ENCODE results near the gene MRPL54. TPM values are rescaled to one million over a fixed set of nuclear protein-coding genes. Genes with fewer than 3 reads are reported as not detected.

MRPL54 gene
- total RNA-seq, 2 experiments from 2014 or later, result 78.4 to 81.3 TPM

GRCh38 chr19:3775831-3776230 lies 13.3 kb downstream of the MRPL54 start:
- no peak overlapping the region for H3K27ac Mint-ChIP-seq
- no peak for DNase-seq
- peaks cover 1% of the 10 kb centered on the region for H3K36me3 Mint-ChIP-seq (ENCODE audit: low read depth)
- ChIA-PET POLR2A (no interaction called here), CTCF (interaction anchor here (0.6 kb wide), 1 partner anchor 13 kb away, joined by 3 read pairs; the partner anchor contains the start of gene MRPL54)
- no peaks in the 10 kb centered on the region for H3K27me3 Mint-ChIP-seq
- H3K9me3 Mint-ChIP-seq, result peaks cover 1% of the 10 kb centered on the region
- peaks cover 5% of the 10 kb centered on the region for H3K4me1 Mint-ChIP-seq
- H3K4me3 Mint-ChIP-seq, result no peak overlapping the region

GRCh38 chr19:3776479-3777040 lies 14.1 kb downstream of the MRPL54 start:
- H3K4me1 Mint-ChIP-seq, result peaks cover 11% of the 10 kb centered on the region
- no peak for DNase-seq
- H3K4me3 Mint-ChIP-seq, result no peak overlapping the region
- H3K9me3 Mint-ChIP-seq, result peaks cover 8% of the 10 kb centered on the region
- ChIA-PET CTCF (interaction anchor here (0.6 kb wide), 1 partner anchor 14 kb away, joined by 3 read pairs; the partner anchor contains the start of gene MRPL54), POLR2A (no interaction called here)
- peaks cover 8% of the 10 kb centered on the region for H3K36me3 Mint-ChIP-seq (ENCODE audit: low read depth)
- no peak overlapping the region for H3K27ac Mint-ChIP-seq
- no peaks in the 10 kb centered on the region for H3K27me3 Mint-ChIP-seq

GRCh38 chr19:3778104-3778867 lies 15.8 kb downstream of the MRPL54 start:
- Mint-ChIP-seq H3K27me3 (no peaks in the 10 kb centered on the region), H3K4me3 (no peak overlapping the region), H3K4me1 (peaks cover 9% of the 10 kb centered on the region), H3K9me3 (peaks cover 19% of the 10 kb centered on the region), H3K36me3 (ENCODE audit: low read depth) (peaks cover 22% of the 10 kb centered on the region), H3K27ac (no peak overlapping the region)
- no peak for DNase-seq
- CTCF ChIA-PET, result no interaction called here
- POLR2A ChIA-PET, result interaction anchor here (0.6 kb wide), 1 partner anchor 35 kb away, joined by 3 read pairs; no protein-coding TSS in a partner anchor

- peaks cover 25% of the 10 kb centered on the region for H3K36me3 Mint-ChIP-seq (ENCODE audit: low read depth)
- H3K9me3 Mint-ChIP-seq, result peaks cover 19% of the 10 kb centered on the region
- H3K27me3 Mint-ChIP-seq, result no peaks in the 10 kb centered on the region
- no peak overlapping the region for H3K4me3 Mint-ChIP-seq
- ChIA-PET POLR2A (no interaction called here), CTCF (interaction anchor here (1.2 kb wide), 1 partner anchor 43 kb away, joined by 3 read pairs; no protein-coding TSS in a partner anchor)
- no peak overlapping the region for H3K27ac Mint-ChIP-seq
- DNase-seq, result no peak
- peaks cover 9% of the 10 kb centered on the region for H3K4me1 Mint-ChIP-seq
These were observed 16.6 kb downstream of the MRPL54 start for GRCh38 chr19:3778899-3779723.

GRCh38 chr19:3780786-3781304 lies 18.4 kb downstream of the MRPL54 start:
- CTCF ChIA-PET, result interaction anchor here (0.6 to 0.9 kb wide), 4 partner anchors 11 to 109 kb away, joined by 3 to 4 read pairs (median 3); no protein-coding TSS in a partner anchor

GRCh38 chr19:3781603-3782002 lies 19.1 kb downstream of the MRPL54 start:
- peak overlapping the region; percentile 48 for H3K27ac Mint-ChIP-seq
- peaks cover 19% of the 10 kb centered on the region for H3K9me3 Mint-ChIP-seq
- DNase-seq, result no peak
- H3K27me3 Mint-ChIP-seq, result peaks cover 1% of the 10 kb centered on the region
- ChIA-PET CTCF (interaction anchor here (0.6 to 0.8 kb wide), 2 partner anchors 13 to 108 kb away, joined by 3 to 4 read pairs; no protein-coding TSS in a partner anchor), POLR2A (no interaction called here)
- H3K4me1 Mint-ChIP-seq, result peaks cover 21% of the 10 kb centered on the region
- H3K36me3 Mint-ChIP-seq (ENCODE audit: low read depth), result peaks cover 25% of the 10 kb centered on the region
- H3K4me3 Mint-ChIP-seq, result no peak overlapping the region

More at GRCh38 chr19:3780786-3781304, 18.4 kb downstream of the MRPL54 start:
- Mint-ChIP-seq H3K36me3 (ENCODE audit: low read depth) (peaks cover 25% of the 10 kb centered on the region), H3K4me1 (peaks cover 21% of the 10 kb centered on the region), H3K4me3 (no peak overlapping the region), H3K27ac (no peak overlapping the region), H3K27me3 (no peaks in the 10 kb centered on the region), H3K9me3 (peaks cover 19% of the 10 kb centered on the region)
- DNase-seq, result peak; percentile 29
- POLR2A ChIA-PET, result no interaction called here

GRCh38 chr19:3782330-3782729 lies 19.8 kb downstream of the MRPL54 start:
- Mint-ChIP-seq H3K36me3 (ENCODE audit: low read depth) (peaks cover 25% of the 10 kb centered on the region), H3K27ac (no peak overlapping the region), H3K9me3 (peaks cover 19% of the 10 kb centered on the region), H3K4me1 (peaks cover 21% of the 10 kb centered on the region), H3K4me3 (no peak overlapping the region), H3K27me3 (peaks cover 2% of the 10 kb centered on the region)
- POLR2A ChIA-PET, result no interaction called here
- CTCF ChIA-PET, result interaction anchor here (2.4 kb wide), 1 partner anchor 40 kb away, joined by 10 read pairs; no protein-coding TSS in a partner anchor
- no peak for DNase-seq

- ChIA-PET POLR2A (no interaction called here), CTCF (interaction anchor here (2.4 kb wide), 1 partner anchor 39 kb away, joined by 10 read pairs; no protein-coding TSS in a partner anchor)
- Mint-ChIP-seq H3K27me3 (peaks cover 2% of the 10 kb centered on the region), H3K27ac (no peak overlapping the region), H3K4me1 (peaks cover 21% of the 10 kb centered on the region), H3K9me3 (peaks cover 19% of the 10 kb centered on the region), H3K4me3 (no peak overlapping the region), H3K36me3 (ENCODE audit: low read depth) (peaks cover 25% of the 10 kb centered on the region)
- DNase-seq, result no peak
These were observed 20.4 kb downstream of the MRPL54 start for GRCh38 chr19:3782903-3783302.

GRCh38 chr19:3783660-3784584 lies 21.4 kb downstream of the MRPL54 start:
- peaks cover 2% of the 10 kb centered on the region for H3K27me3 Mint-ChIP-seq
- CTCF ChIA-PET, result interaction anchor here (1.0 to 2.4 kb wide), 4 partner anchors 14 to 38 kb away, joined by 3 to 10 read pairs (median 3); partner anchors contain the start of gene MRPL54
- H3K9me3 Mint-ChIP-seq, result peaks cover 19% of the 10 kb centered on the region
- H3K36me3 Mint-ChIP-seq (ENCODE audit: low read depth), result peaks cover 25% of the 10 kb centered on the region
- POLR2A ChIA-PET, result no interaction called here
- no peak for DNase-seq
- no peak overlapping the region for H3K27ac Mint-ChIP-seq
- H3K4me1 Mint-ChIP-seq, result peaks cover 21% of the 10 kb centered on the region
- H3K4me3 Mint-ChIP-seq, result peak overlapping the region; percentile 48

GRCh38 chr19:3784607-3785450 lies 22.3 kb downstream of the MRPL54 start:
- Mint-ChIP-seq H3K36me3 (ENCODE audit: low read depth) (peaks cover 25% of the 10 kb centered on the region), H3K27ac (no peak overlapping the region), H3K9me3 (peaks cover 19% of the 10 kb centered on the region), H3K27me3 (peaks cover 5% of the 10 kb centered on the region), H3K4me1 (peaks cover 21% of the 10 kb centered on the region), H3K4me3 (peak overlapping the region; percentile 73)
- no peak for DNase-seq
- CTCF ChIA-PET, result interaction anchor here (0.6 to 2.4 kb wide), 4 partner anchors 15 to 1824 kb away, joined by 3 to 10 read pairs (median 3); partner anchors contain the start of gene MRPL54
- POLR2A ChIA-PET, result no interaction called here

GRCh38 chr19:3785451-3785937 lies 23.0 kb downstream of the MRPL54 start:
- CTCF ChIA-PET, result interaction anchor here (0.6 kb wide), 1 partner anchor 1823 kb away, joined by 3 read pairs; no protein-coding TSS in a partner anchor
- H3K27ac Mint-ChIP-seq, result peak overlapping the region; percentile 6

More at GRCh38 chr19:3785451-3785937, 23.0 kb downstream of the MRPL54 start:
- POLR2A ChIA-PET, result no interaction called here
- peaks cover 21% of the 10 kb centered on the region for H3K4me1 Mint-ChIP-seq
- peaks cover 25% of the 10 kb centered on the region for H3K36me3 Mint-ChIP-seq (ENCODE audit: low read depth)
- DNase-seq, result peak; percentile 17
- peaks cover 5% of the 10 kb centered on the region for H3K27me3 Mint-ChIP-seq
- peaks cover 19% of the 10 kb centered on the region for H3K9me3 Mint-ChIP-seq
- H3K4me3 Mint-ChIP-seq, result peak overlapping the region; percentile 73
